Fibroblast of peridontal ligament (primary cell): ENCODE results near the gene DOCK4.

Experiments
- DNase-seq: peaks from one replicate; pipeline ENCODE4 v3.0.0-alpha.2; 2010; ENCODE audit errors: extremely low read depth

Gene DOCK4

DNA sequence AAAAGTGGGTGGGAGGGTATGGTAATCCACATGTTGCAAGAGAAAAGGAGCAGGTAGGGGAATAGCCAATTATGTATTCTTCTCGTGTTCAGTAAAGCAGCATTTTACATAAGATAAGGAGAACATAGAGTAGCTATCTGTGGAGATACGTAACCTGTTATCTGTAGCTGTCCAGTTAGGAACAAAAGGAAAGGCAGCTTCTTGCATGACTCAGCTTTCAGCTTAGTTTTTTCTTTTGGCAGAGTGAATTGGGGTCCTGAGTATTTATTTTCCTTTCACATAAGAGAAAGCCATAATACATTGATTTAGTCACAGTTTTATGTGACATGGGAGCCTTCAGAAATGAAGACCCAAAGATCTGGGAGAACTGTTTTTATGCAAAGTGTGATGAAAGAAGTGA is 527.2 kb downstream of the DOCK4 start:
- no peak for DNase-seq

DNA sequence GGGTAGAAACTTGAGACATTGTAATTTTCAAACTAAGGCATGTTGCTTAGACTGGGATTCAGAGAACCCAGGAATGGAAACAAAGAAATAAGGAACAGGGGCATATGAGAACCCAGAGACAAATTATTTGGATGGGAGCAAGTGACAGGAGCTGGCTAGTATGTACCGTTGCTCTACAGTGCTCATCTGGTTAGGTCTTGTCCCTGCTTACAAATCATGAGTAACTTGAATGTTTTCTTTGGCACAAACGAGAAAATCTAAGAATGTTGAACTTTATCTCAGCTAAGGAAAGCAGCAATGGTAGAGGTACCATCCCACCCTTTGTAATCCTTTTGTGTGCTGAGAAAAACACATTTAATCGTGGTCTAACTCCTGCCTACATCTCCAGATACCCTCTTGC is 527.9 kb downstream of the DOCK4 start:
- DNase-seq, result no peak

DNA sequence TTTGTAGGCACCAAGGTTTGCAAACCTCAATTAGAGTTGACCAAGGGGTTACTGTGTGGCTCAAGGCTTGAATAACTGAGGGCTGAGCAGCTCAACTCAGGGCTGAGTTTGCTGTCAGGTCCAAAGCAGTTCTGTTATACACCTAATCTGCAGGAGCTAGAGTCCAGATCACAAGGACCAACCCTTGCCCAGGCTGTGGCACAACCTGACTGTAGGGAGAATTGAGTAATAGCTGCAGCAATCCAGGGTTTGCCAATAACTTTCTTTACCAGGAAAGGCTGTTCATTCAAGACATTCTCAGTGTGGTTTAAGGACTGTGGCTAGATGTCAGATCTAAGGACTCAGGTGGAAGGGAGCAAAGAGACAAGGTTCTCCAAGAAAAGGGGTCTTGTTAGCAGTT is 528.4 kb downstream of the DOCK4 start:
- DNase-seq, result no peak

DNA sequence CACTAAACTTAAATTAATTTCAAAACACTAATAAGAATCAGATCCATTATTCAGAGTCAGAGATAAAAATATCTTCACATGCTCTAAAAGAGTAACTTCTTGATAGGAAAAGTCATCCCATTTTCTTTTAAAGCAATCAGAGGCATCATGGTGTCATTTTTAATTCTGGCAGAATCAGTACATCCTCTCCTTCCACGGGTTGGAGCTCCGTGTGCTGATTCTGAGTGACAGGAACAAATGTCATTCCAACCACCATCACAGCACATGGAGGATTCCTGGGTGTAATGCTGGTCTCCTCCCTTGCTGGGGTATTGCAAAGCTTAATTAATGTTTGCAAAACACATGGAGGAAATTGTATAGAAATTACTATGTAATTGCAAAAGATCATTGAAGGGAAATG is 529.4 kb downstream of the DOCK4 start:
- DNase-seq, result no peak
